CD14-positive monocyte (primary cell): Measurements from ENCODE around the gene ZSCAN22. TPM values are rescaled to one million over a fixed set of nuclear protein-coding genes. Genes with fewer than 3 reads are reported as not detected.
A peak's percentile ranks its signal among the peaks of the same experiment; 100 is the strongest.

ENCODE experiments used
- DNase-seq, 3 donors: peaks; one replicate each; pipeline ENCODE4 v3.0.0-alpha.2; 2011 to 2022
- H2AFZ ChIP-seq: 2 replicates; pipeline ENCODE4 v1.6.0; 2012; ENCODE audit warnings: mild to moderate bottlenecking, low read depth, low read length, inconsistent platforms; ENCODE audit not compliant: insufficient read depth, poor library complexity, severe bottlenecking
- H3K27ac ChIP-seq, 2 donors: 1 replicate in 1 of 2; 2 replicates in 1 of 2; pipeline ENCODE4 v1.5.1; 2012 to 2013; ENCODE audit warnings: low read length in 2 of 2, control low read depth in 1 of 2, inconsistent platforms in 1 of 2, low read depth in 1 of 2, mild to moderate bottlenecking in 1 of 2
- H3K27me3 ChIP-seq, 2 donors: one replicate each; pipeline versions ENCODE4 v1.6.0 to v1.6.1; 2011 to 2013; ENCODE audit warnings: low read length in 2 of 2; ENCODE audit not compliant: control insufficient read depth in 2 of 2, insufficient read depth in 2 of 2
- H3K36me3 ChIP-seq, 2 donors: replicated peaks in 1 of 2; 1 replicate in 1 of 2; 2 replicates in 1 of 2; pipeline versions ENCODE4 v1.5.1 to v1.6.1; 2012 to 2013; ENCODE audit warnings: low read length in 2 of 2, control low read depth in 1 of 2, inconsistent platforms in 1 of 2, mild to moderate bottlenecking in 1 of 2; ENCODE audit not compliant: insufficient read depth in 2 of 2, control insufficient read depth in 1 of 2
- H3K4me1 ChIP-seq, 2 donors: 1 replicate in 1 of 2; 2 replicates in 1 of 2; pipeline versions ENCODE4 v1.5.1 to v1.6.1; 2012 to 2013; ENCODE audit warnings: low read length in 2 of 2, control low read depth in 1 of 2, inconsistent platforms in 1 of 2, mild to moderate bottlenecking in 1 of 2, moderate library complexity in 1 of 2; ENCODE audit not compliant: insufficient read depth in 2 of 2, control insufficient read depth in 1 of 2
- H3K4me2 ChIP-seq: replicated peaks from 2 replicates; pipeline ENCODE3; 2012; ENCODE audit warnings: low read length, moderate library complexity, mild to moderate bottlenecking; ENCODE audit not compliant: poor library complexity, severe bottlenecking; ENCODE audit errors: extremely low read depth
- H3K4me3 ChIP-seq, 3 experiments: fragments of 200-600 bp in 1 of 3; sonication (generic) in 1 of 3; replicated peaks in 1 of 3; 1 replicate in 2 of 3; 2 replicates in 1 of 3; pipeline ENCODE4 v1.5.1; 2011 to 2013; ENCODE audit warnings: low read length in 3 of 3, mild to moderate bottlenecking in 3 of 3, control low read depth in 2 of 3, low read depth in 2 of 3, inconsistent platforms in 1 of 3, moderate library complexity in 1 of 3
- H3K79me2 ChIP-seq: 2 replicates; pipeline ENCODE4 v1.6.0; 2012; ENCODE audit warnings: mild to moderate bottlenecking, control low read depth, inconsistent platforms, low read length, moderate library complexity; ENCODE audit not compliant: insufficient read depth
- H3K9ac ChIP-seq: 2 replicates; pipeline ENCODE4 v1.6.0; 2017; ENCODE audit warnings: low read length, mild to moderate bottlenecking; ENCODE audit not compliant: insufficient read depth, poor library complexity, severe bottlenecking
- H3K9me3 ChIP-seq, 2 donors: replicated peaks in 1 of 2; 1 replicate in 1 of 2; 2 replicates in 1 of 2; pipeline versions ENCODE4 v1.5.1 to v1.6.1; 2012 to 2013; ENCODE audit warnings: low read length in 2 of 2, control low read depth in 1 of 2; ENCODE audit not compliant: control insufficient read depth in 1 of 2, insufficient read depth in 1 of 2
- H4K20me1 ChIP-seq: 2 replicates; pipeline ENCODE4 v1.6.0; 2012; ENCODE audit warnings: mild to moderate bottlenecking, low read length, control low read depth, moderate library complexity; ENCODE audit not compliant: insufficient read depth
- H3K27ac Mint-ChIP-seq, 7 donors: one replicate each; pipeline ENCODE4 v1.8.0; 2020; ENCODE audit warnings: mild to moderate bottlenecking in 7 of 7, mixed read lengths in 7 of 7, moderate library complexity in 6 of 7, inconsistent platforms in 2 of 7
- H3K27me3 Mint-ChIP-seq, 3 donors: one replicate each; pipeline ENCODE4 v1.8.0; 2021 to 2022; ENCODE audit warnings: low read depth in 3 of 3, mild to moderate bottlenecking in 3 of 3, mixed read lengths in 3 of 3, moderate library complexity in 3 of 3, inconsistent platforms in 1 of 3
- H3K36me3 Mint-ChIP-seq, 2 donors: one replicate each; pipeline ENCODE4 v1.8.0; 2020; ENCODE audit warnings: mixed read lengths in 2 of 2, inconsistent platforms in 1 of 2, mild to moderate bottlenecking in 1 of 2
- H3K4me1 Mint-ChIP-seq: one replicate; pipeline ENCODE4 v1.8.0; 2020; ENCODE audit warnings: mild to moderate bottlenecking, mixed read lengths
- H3K4me3 Mint-ChIP-seq, 2 donors: one replicate each; pipeline ENCODE4 v1.8.0; 2020; ENCODE audit warnings: mild to moderate bottlenecking in 2 of 2, mixed read lengths in 2 of 2, moderate library complexity in 1 of 2
- H3K9me3 Mint-ChIP-seq, 7 donors: one replicate each; pipeline ENCODE4 v1.8.0; 2020 to 2022; ENCODE audit warnings: mixed read lengths in 7 of 7, mild to moderate bottlenecking in 6 of 7, moderate library complexity in 6 of 7, inconsistent platforms in 2 of 7
- CTCF ChIP-seq: fragments of 200-600 bp; IDR thresholded peaks from one replicate; pipeline ENCODE4 v1.8.0; 2022; ENCODE audit warnings: antibody characterized with exemption, mild to moderate bottlenecking
- WGBS: methylation state at CpG from one replicate; pipeline ENCODE4 v1.1.5; 2013; ENCODE audit warnings: missing lambda C conversion rate; ENCODE audit not compliant: insufficient coverage; 5-methylcytosine and 5-hydroxymethylcytosine counted together
- intact Hi-C, 2 donors: fragments of 100-400 bp; cut with micrococcal nuclease; formaldehyde crosslinking; loops; one replicate each; pipeline versions ENCODE4 v1.15.0 to v1.15.1; 2023
- polyA plus RNA-seq, 3 donors: library from polyadenylated mRNA; depleted of rRNA in 1 of 3; unstranded in 2 of 3; stranded (reverse) in 1 of 3; fragments of 300-500 nt in 2 of 3; fragments of >200 nt in 1 of 3; fragmentation: Illumina TruSeq in 2 of 3; gene quantifications; 1 replicate in 2 of 3; 2 replicates in 1 of 3; pipeline ENCODE4 v1.2.3, GENCODE V29; 2012 to 2021

ZSCAN22 gene
- polyA plus RNA-seq, 3 donors: 0.58 to 1.2 (median 0.99) TPM

GRCh38 chr19:58284199-58284598, 42.6 kb upstream of the ZSCAN22 start:
- no peak overlapping the region for H3K27ac ChIP-seq
- no peak for DNase-seq
- WGBS: 100% methylated on average over 1 of the region's 7 CpGs
- intact Hi-C loops: loop anchor here in 1 of 2 donors (5.0 kb wide), 1 partner anchor 102 kb away; the partner anchor contains the start of gene ZNF274
- H3K36me3 ChIP-seq: peaks cover 38 to 45% of the 10 kb centered on the region in 2 donors
- Mint-ChIP-seq H3K4me3 (no peak overlapping the region), H3K9me3 (peaks cover 47 to 88% (median 76%) of the 10 kb centered on the region in 7 donors), H3K27me3 (peaks cover 0 to 2% (median 0%) of the 10 kb centered on the region in 3 donors), H3K4me1 (peaks cover 13% of the 10 kb centered on the region), H3K36me3 (peaks cover 65 to 66% of the 10 kb centered on the region in 2 donors), H3K27ac (no peak overlapping the region)
- H3K4me1 ChIP-seq: peaks cover 8 to 11% of the 10 kb centered on the region in 2 donors
- H3K9ac ChIP-seq: no peak overlapping the region
- no peak for TF ChIP-seq CTCF
- H2AFZ ChIP-seq: no peak overlapping the region
- peaks cover 57 to 82% of the 10 kb centered on the region in 2 donors for H3K9me3 ChIP-seq
- H4K20me1 ChIP-seq: no peaks in the 10 kb centered on the region
- peaks cover 13% of the 10 kb centered on the region for H3K79me2 ChIP-seq
- no peak overlapping the region for H3K4me3 ChIP-seq
- no peak overlapping the region for H3K4me2 ChIP-seq
- no peaks in the 10 kb centered on the region for H3K27me3 ChIP-seq

- Histone ChIP-seq H3K9me3 (peaks cover 91 to 95% of the 10 kb centered on the region in 2 donors), H4K20me1 (no peaks in the 10 kb centered on the region), H3K79me2 (no peaks in the 10 kb centered on the region), H3K27me3 (no peaks in the 10 kb centered on the region), H2AFZ (no peak overlapping the region), H3K4me2 (no peak overlapping the region), H3K4me3 (peak overlapping the region in 1 of 3 experiments; percentile 28), H3K4me1 (no peaks in the 10 kb centered on the region), H3K36me3 (peaks cover 58 to 95% of the 10 kb centered on the region in 2 donors), H3K27ac (no peak overlapping the region), H3K9ac (no peak overlapping the region)
- WGBS: 96% methylated on average over 5 of the region's 7 CpGs
- H3K9me3 Mint-ChIP-seq: peaks cover 60 to 98% (median 95%) of the 10 kb centered on the region in 7 donors
- no peak for TF ChIP-seq CTCF
- no peak overlapping the region for H3K27ac Mint-ChIP-seq
- H3K4me1 Mint-ChIP-seq: no peaks in the 10 kb centered on the region
- no peaks in the 10 kb centered on the region for H3K27me3 Mint-ChIP-seq
- peaks cover 76 to 97% of the 10 kb centered on the region in 2 donors for H3K36me3 Mint-ChIP-seq
- intact Hi-C loops: no loop called here
- no peak for DNase-seq
- H3K4me3 Mint-ChIP-seq: no peak overlapping the region
Measured at GRCh38 chr19:58291943-58292342, 34.9 kb upstream of the ZSCAN22 start.
